ENCODE results near the gene OR2AJ1.

OR2AJ1 gene

GRCh38 chr1:247935781-247936180 is 11.1 kb downstream of the OR2AJ1 start:
- TF ChIP-seq BACH2 (CRISPR knock-in tag; IDR thresholded peaks at IDR 0.05; ENCODE audit: borderline replicate concordance) (no peak), ZC3H10 (CRISPR knock-in tag; IDR thresholded peaks at IDR 0.05) (no peak), ZFP30 (CRISPR knock-in tag; IDR thresholded peaks at IDR 0.05) (no peak), RARB (CRISPR knock-in tag; IDR thresholded peaks at IDR 0.05) (no peak), ZFP3 (CRISPR knock-in tag; IDR thresholded peaks at IDR 0.05) (no peak), ESRRG (CRISPR knock-in tag; IDR thresholded peaks at IDR 0.05) (no peak), OSR1 (CRISPR knock-in tag; IDR thresholded peaks at IDR 0.05) (no peak), PPARA (CRISPR knock-in tag; IDR thresholded peaks at IDR 0.05; ENCODE audit: borderline replicate concordance) (no peak), ZNF565 (CRISPR knock-in tag; conservative IDR thresholded peaks at IDR 0.05; ENCODE audit: low read depth) (no peak), CREB5 (CRISPR knock-in tag; IDR thresholded peaks at IDR 0.05; ENCODE audit: low read depth) (no peak), SNAI2 (CRISPR knock-in tag; IDR thresholded peaks at IDR 0.05) (no peak)
- TF ChIP-seq, protein P1, sequence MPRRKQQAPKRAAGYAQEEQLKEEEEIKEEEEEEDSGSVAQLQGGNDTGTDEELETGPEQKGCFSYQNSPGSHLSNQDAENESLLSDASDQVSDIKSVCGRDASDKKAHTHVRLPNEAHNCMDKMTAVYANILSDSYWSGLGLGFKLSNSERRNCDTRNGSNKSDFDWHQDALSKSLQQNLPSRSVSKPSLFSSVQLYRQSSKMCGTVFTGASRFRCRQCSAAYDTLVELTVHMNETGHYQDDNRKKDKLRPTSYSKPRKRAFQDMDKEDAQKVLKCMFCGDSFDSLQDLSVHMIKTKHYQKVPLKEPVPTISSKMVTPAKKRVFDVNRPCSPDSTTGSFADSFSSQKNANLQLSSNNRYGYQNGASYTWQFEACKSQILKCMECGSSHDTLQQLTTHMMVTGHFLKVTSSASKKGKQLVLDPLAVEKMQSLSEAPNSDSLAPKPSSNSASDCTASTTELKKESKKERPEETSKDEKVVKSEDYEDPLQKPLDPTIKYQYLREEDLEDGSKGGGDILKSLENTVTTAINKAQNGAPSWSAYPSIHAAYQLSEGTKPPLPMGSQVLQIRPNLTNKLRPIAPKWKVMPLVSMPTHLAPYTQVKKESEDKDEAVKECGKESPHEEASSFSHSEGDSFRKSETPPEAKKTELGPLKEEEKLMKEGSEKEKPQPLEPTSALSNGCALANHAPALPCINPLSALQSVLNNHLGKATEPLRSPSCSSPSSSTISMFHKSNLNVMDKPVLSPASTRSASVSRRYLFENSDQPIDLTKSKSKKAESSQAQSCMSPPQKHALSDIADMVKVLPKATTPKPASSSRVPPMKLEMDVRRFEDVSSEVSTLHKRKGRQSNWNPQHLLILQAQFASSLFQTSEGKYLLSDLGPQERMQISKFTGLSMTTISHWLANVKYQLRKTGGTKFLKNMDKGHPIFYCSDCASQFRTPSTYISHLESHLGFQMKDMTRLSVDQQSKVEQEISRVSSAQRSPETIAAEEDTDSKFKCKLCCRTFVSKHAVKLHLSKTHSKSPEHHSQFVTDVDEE (CRISPR knock-in tag; IDR thresholded peaks at IDR 0.05): no peak
- ATAC-seq: no peak

DNA sequence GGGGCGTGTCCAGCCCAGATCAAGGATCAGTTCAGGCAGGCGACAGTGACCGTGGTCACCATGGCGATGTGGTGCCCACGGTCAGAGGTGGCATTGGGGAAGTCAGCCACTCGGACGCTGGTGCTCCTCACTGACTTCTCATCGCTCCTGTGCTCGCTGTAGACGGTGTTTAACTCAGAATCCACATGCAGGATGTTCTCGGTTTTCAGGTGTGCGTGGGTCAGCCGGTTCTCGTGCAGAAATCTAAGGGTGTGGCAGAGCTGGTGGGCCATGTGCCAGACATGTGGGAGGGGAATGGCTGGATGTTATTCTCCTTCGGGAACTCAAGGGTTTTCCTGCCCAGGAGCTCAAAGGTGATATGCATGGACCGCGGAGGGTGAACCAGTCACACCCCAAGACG is 11.7 kb downstream of the OR2AJ1 start:
- TF ChIP-seq OSR1 (CRISPR knock-in tag; IDR thresholded peaks at IDR 0.05) (no peak), PPARA (CRISPR knock-in tag; IDR thresholded peaks at IDR 0.05; ENCODE audit: borderline replicate concordance) (no peak), ZNF70 (CRISPR knock-in tag; IDR thresholded peaks at IDR 0.05) (no peak), ZFP3 (CRISPR knock-in tag; IDR thresholded peaks at IDR 0.05) (no peak), BACH2 (CRISPR knock-in tag; IDR thresholded peaks at IDR 0.05; ENCODE audit: borderline replicate concordance) (no peak), ESRRG (CRISPR knock-in tag; IDR thresholded peaks at IDR 0.05) (no peak), ZC3H10 (CRISPR knock-in tag; IDR thresholded peaks at IDR 0.05) (no peak), SNAI2 (CRISPR knock-in tag; IDR thresholded peaks at IDR 0.05) (no peak)
- TF ChIP-seq, protein P2, sequence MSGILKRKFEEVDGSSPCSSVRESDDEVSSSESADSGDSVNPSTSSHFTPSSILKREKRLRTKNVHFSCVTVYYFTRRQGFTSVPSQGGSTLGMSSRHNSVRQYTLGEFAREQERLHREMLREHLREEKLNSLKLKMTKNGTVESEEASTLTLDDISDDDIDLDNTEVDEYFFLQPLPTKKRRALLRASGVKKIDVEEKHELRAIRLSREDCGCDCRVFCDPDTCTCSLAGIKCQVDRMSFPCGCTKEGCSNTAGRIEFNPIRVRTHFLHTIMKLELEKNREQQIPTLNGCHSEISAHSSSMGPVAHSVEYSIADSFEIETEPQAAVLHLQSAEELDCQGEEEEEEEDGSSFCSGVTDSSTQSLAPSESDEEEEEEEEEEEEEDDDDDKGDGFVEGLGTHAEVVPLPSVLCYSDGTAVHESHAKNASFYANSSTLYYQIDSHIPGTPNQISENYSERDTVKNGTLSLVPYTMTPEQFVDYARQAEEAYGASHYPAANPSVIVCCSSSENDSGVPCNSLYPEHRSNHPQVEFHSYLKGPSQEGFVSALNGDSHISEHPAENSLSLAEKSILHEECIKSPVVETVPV (CRISPR knock-in tag; IDR thresholded peaks at IDR 0.05): no peak
- TF ChIP-seq, protein P3, sequence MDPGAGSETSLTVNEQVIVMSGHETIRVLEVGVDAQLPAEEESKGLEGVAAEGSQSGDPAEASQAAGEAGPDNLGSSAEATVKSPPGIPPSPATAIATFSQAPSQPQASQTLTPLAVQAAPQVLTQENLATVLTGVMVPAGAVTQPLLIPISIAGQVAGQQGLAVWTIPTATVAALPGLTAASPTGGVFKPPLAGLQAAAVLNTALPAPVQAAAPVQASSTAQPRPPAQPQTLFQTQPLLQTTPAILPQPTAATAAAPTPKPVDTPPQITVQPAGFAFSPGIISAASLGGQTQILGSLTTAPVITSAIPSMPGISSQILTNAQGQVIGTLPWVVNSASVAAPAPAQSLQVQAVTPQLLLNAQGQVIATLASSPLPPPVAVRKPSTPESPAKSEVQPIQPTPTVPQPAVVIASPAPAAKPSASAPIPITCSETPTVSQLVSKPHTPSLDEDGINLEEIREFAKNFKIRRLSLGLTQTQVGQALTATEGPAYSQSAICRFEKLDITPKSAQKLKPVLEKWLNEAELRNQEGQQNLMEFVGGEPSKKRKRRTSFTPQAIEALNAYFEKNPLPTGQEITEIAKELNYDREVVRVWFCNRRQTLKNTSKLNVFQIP (CRISPR knock-in tag; IDR thresholded peaks at IDR 0.05; ENCODE audit: borderline replicate concordance, low read depth): no peak
- ATAC-seq: no peak

GRCh38 chr1:247936965-247937734 is 12.5 kb downstream of the OR2AJ1 start:
- peak; percentile 99 for ATAC-seq

DNA sequence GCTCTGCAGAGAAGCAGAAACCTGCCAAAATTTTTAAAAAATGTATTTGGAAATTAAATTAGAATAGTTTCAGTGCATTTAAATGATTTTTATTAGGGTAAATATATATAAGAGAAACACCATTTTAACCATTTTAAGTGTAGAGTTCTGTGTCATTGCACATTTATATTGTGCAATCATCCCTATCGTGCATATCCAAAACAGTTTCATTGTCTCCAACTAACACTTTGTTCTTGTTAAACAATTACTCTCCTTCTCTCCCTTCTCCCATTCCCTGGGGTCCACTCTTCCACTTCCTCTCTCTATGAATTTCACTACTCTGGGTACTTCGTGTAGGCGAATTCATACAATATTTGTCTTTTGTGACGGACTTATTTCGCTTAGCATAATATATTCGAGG is 17.9 kb downstream of the OR2AJ1 start:
- no peak for ATAC-seq
- TF ChIP-seq ARNTL (CRISPR knock-in tag; IDR thresholded peaks at IDR 0.05; ENCODE audit: borderline replicate concordance, low read depth) (no peak), PATZ1 (CRISPR knock-in tag; IDR thresholded peaks at IDR 0.05; ENCODE audit: borderline replicate concordance) (no peak), ESRRG (CRISPR knock-in tag; IDR thresholded peaks at IDR 0.05) (no peak), ZFP30 (CRISPR knock-in tag; IDR thresholded peaks at IDR 0.05) (no peak), CREB5 (CRISPR knock-in tag; IDR thresholded peaks at IDR 0.05; ENCODE audit: low read depth) (no peak), ZNF8 (CRISPR knock-in tag; IDR thresholded peaks at IDR 0.05) (no peak), GLIS3 (CRISPR knock-in tag; IDR thresholded peaks at IDR 0.05) (no peak), ZC3H10 (CRISPR knock-in tag; IDR thresholded peaks at IDR 0.05) (no peak)
- TF ChIP-seq, protein P1 (CRISPR knock-in tag; IDR thresholded peaks at IDR 0.05): no peak
- TF ChIP-seq, protein P2 (CRISPR knock-in tag; IDR thresholded peaks at IDR 0.05): no peak

All from SK-N-SH treated with all-trans-retinoic acid at 6 μM for 48 hours (cell line).